NOMO-1 treated with dmso at 0.1 percent for 144 hours (cell line): ENCODE data around the gene TOPBP1.

ENCODE experiments used
- DNase-seq: peaks from one replicate; lab custom pipeline; 2025; ENCODE audit not compliant: unreplicated experiment; lab: John Stamatoyannopoulos, UW

The TOPBP1 gene

GRCh38 chr3:133608388-133608787, 53.4 kb downstream of the TOPBP1 start:
- DNase-seq, result no peak

- no peak for DNase-seq
Measured at GRCh38 chr3:133607816-133608215, 53.9 kb downstream of the TOPBP1 start.

- no peak for DNase-seq
Measured at GRCh38 chr3:133606902-133607301, 54.8 kb downstream of the TOPBP1 start.

GRCh38 chr3:133606342-133606741, 55.4 kb downstream of the TOPBP1 start:
- DNase-seq, result no peak

- DNase-seq, result no peak
Measured at GRCh38 chr3:133600572-133601081, 61.1 kb downstream of the TOPBP1 start.

GRCh38 chr3:133599280-133599679, 62.5 kb downstream of the TOPBP1 start:
- no peak for DNase-seq

- no peak for DNase-seq
Measured at GRCh38 chr3:133598405-133598804, 63.3 kb downstream of the TOPBP1 start.

GRCh38 chr3:133595341-133595740, 66.4 kb downstream of the TOPBP1 start:
- no peak for DNase-seq

- DNase-seq, result no peak
Measured at GRCh38 chr3:133593243-133593642, 68.5 kb downstream of the TOPBP1 start.

GRCh38 chr3:133592843-133593242, 68.9 kb downstream of the TOPBP1 start:
- no peak for DNase-seq

- no peak for DNase-seq
Measured at GRCh38 chr3:133591271-133591742, 70.4 kb downstream of the TOPBP1 start.

GRCh38 chr3:133589503-133589902, 72.2 kb downstream of the TOPBP1 start:
- no peak for DNase-seq

- DNase-seq, result no peak
Measured at GRCh38 chr3:133588784-133589465, 72.8 kb downstream of the TOPBP1 start.

- no peak for DNase-seq
Measured at GRCh38 chr3:133588035-133588434, 73.7 kb downstream of the TOPBP1 start.

GRCh38 chr3:133583396-133583795, 78.3 kb downstream of the TOPBP1 start:
- DNase-seq, result no peak

GRCh38 chr3:133578548-133579191, 83.1 kb downstream of the TOPBP1 start:
- no peak for DNase-seq

GRCh38 chr3:133576169-133576568, 85.6 kb downstream of the TOPBP1 start:
- no peak for DNase-seq

- no peak for DNase-seq
Measured at GRCh38 chr3:133575086-133575485, 86.7 kb downstream of the TOPBP1 start.

GRCh38 chr3:133574260-133574881, 87.4 kb downstream of the TOPBP1 start:
- no peak for DNase-seq

GRCh38 chr3:133573629-133574194, 88.0 kb downstream of the TOPBP1 start, which contains the start of gene CDV3:
TSS of gene CDV3 (plus strand) at chr3:133573686. CDS start at chr3:133574045, 359 bp downstream.
- DNase-seq, result no peak

- DNase-seq, result no peak
Measured at GRCh38 chr3:133573054-133573628, 88.6 kb downstream of the TOPBP1 start.
